ENCODE results near the gene PPP1R11.
"Not testable (repeated sequence)": the region's sequence is repeated elsewhere in the genome, so short reads cannot be mapped to it uniquely, and the experiment has no call there.

The PPP1R11 gene

GRCh38 chr6:30097902-30098768, 31.1 kb downstream of the PPP1R11 start:
- no peak for DNase-seq (ENCODE audit: low spot score)

- DNase-seq (ENCODE audit: low spot score): no peak
Observed at GRCh38 chr6:30100154-30100553, 33.2 kb downstream of the PPP1R11 start.

- DNase-seq (ENCODE audit: low spot score): no peak
Observed at GRCh38 chr6:30100585-30101443, 33.8 kb downstream of the PPP1R11 start.

- no peak for DNase-seq (ENCODE audit: low spot score)
Observed at GRCh38 chr6:30101444-30102413, 34.7 kb downstream of the PPP1R11 start.

- DNase-seq (ENCODE audit: low spot score): no peak
Observed at GRCh38 chr6:30102414-30102969, 35.5 kb downstream of the PPP1R11 start.

GRCh38 chr6:30102970-30103871, 36.2 kb downstream of the PPP1R11 start:
- peak; percentile 89 for DNase-seq (ENCODE audit: low spot score)

GRCh38 chr6:30103872-30104179, 36.8 kb downstream of the PPP1R11 start:
- no peak for DNase-seq (ENCODE audit: low spot score)

- no peak for DNase-seq (ENCODE audit: low spot score)
Observed at GRCh38 chr6:30104661-30105060, 37.7 kb downstream of the PPP1R11 start.

GRCh38 chr6:30111266-30111856, 44.4 kb downstream of the PPP1R11 start:
- DNase-seq (ENCODE audit: low spot score): no peak

GRCh38 chr6:30112402-30112994, 45.5 kb downstream of the PPP1R11 start:
- no peak for DNase-seq (ENCODE audit: low spot score)

GRCh38 chr6:30113003-30113759, 46.2 kb downstream of the PPP1R11 start, which contains the start of gene TRIM31:
TSS of gene TRIM31 (minus strand) at chr6:30113090. CDS start at chr6:30112805, 285 bp downstream.
- no peak for DNase-seq (ENCODE audit: low spot score)

GRCh38 chr6:30113841-30114240, 46.8 kb downstream of the PPP1R11 start:
- no peak for DNase-seq (ENCODE audit: low spot score)

- no peak for DNase-seq (ENCODE audit: low spot score)
Observed at GRCh38 chr6:30116724-30117123, 49.7 kb downstream of the PPP1R11 start.

GRCh38 chr6:30118691-30119090, 51.7 kb downstream of the PPP1R11 start:
- DNase-seq (ENCODE audit: low spot score): not testable (repeated sequence)

Data from NAMALWA (cell line).